Measurements from ENCODE around the gene KLHDC8A. TPM values are rescaled to one million over a fixed set of nuclear protein-coding genes. Genes with fewer than 3 reads are reported as not detected.
A peak's percentile ranks its signal among the peaks of the same experiment; 100 is the strongest.
"Not testable (repeated sequence)": the region's sequence is repeated elsewhere in the genome, so short reads cannot be mapped to it uniquely, and the experiment has no call there.

The KLHDC8A gene
- total and polyA plus RNA-seq, 2 of the 4 experiments (the other 2 are of a cell fraction): not detected

GRCh38 chr1:205298191-205298994, 58.3 kb downstream of the KLHDC8A start (continued):
- TF ChIP-seq MXI1 (IDR thresholded peaks at IDR 0.05; ENCODE audit: borderline replicate concordance, low read depth, low read length) (no peak), RAD21 (IDR thresholded peaks at IDR 0.05; ENCODE audit: low read length) (0 out of 2 replicates have a peak, but pooled peaks have one; percentile 25), RFX5 (IDR thresholded peaks at IDR 0.05; ENCODE audit: low read depth, low read length) (no peak)

- ChIA-PET POLR2A (ENCODE audit: unreplicated experiment) (interaction anchor here (0.6 to 0.8 kb wide), 2 partner anchors 12 to 16 kb away, joined by 3 read pairs; no protein-coding TSS in a partner anchor), CTCF (interaction anchor here (1.1 to 2.5 kb wide), 2 partner anchors 13 to 24 kb away, joined by 3 to 11 read pairs; no protein-coding TSS in a partner anchor)
- in situ Hi-C loops (cut with MboI; ENCODE audit: low sequenced_read_pairs); intact Hi-C loops (cut with micrococcal nuclease); H3K9me3 ChIP-seq (ENCODE audit: control insufficient read depth, insufficient read depth, low read length); DNase-seq; BruUV-seq (replicated peaks); H3K36me3 ChIP-seq (ENCODE audit: control insufficient read depth, insufficient read depth, low read length); H3K4me3 ChIP-seq (ENCODE audit: insufficient read depth, low read depth, low read length); H4K20me1 ChIP-seq (ENCODE audit: insufficient read depth, low read length); dilution Hi-C loops (cut with HindIII; ENCODE audit: low sequenced_read_pairs, unreplicated experiment); H3K4me2 ChIP-seq (ENCODE audit: low read depth, low read length); ATAC-seq (ENCODE audit: low read depth); H3K27me3 ChIP-seq (ENCODE audit: control insufficient read depth, insufficient read depth, low read length): not testable (repeated sequence)
- Histone ChIP-seq H3K9me1 (ENCODE audit: insufficient read depth, low read length) (peaks cover 29% of the 10 kb centered on the region), H3K27ac (ENCODE audit: insufficient read depth, low read length) (peak overlapping the region; percentile 93), H2BK15ac (ENCODE audit: low read depth, low read length) (peak overlapping the region; percentile 92), H3K18ac (ENCODE audit: low read depth, low read length) (peak overlapping the region; percentile 97), H2BK20ac (ENCODE audit: low read depth, low read length) (peak overlapping the region; percentile 99), H3K4ac (ENCODE audit: low read depth, low read length) (peak overlapping the region; percentile 100), H2BK5ac (ENCODE audit: low read depth, low read length, poor library complexity, severe bottlenecking) (peak overlapping the region; percentile 97), H3K14ac (replicated peaks; ENCODE audit: low read depth, low read length) (peak overlapping the region; percentile 99), H2BK120ac (ENCODE audit: low read depth, low read length) (peak overlapping the region; percentile 100), H3K79me1 (ENCODE audit: low read depth in 1 of 2, low read length in 2 of 2) (peaks cover 21 to 66% of the 10 kb centered on the region in 2 experiments), H2AK9ac (replicated peaks; ENCODE audit: low read depth, low read length, poor library complexity) (peak overlapping the region; percentile 92), H4K91ac (ENCODE audit: insufficient read depth, low read depth, low read length) (peak overlapping the region; percentile 100), H3K23ac (ENCODE audit: low read depth, low read length) (peak overlapping the region; percentile 99), H3K9ac (ENCODE audit: low read depth, low read length) (peak overlapping the region; percentile 74), H2AFZ (replicated peaks; ENCODE audit: low read length, poor library complexity) (peak overlapping the region; percentile 51), H4K8ac (ENCODE audit: low read depth in 2 of 2, low read length in 2 of 2) (peak overlapping the region; percentile 97 to 99), H2AK5ac (ENCODE audit: low read depth, low read length) (peak overlapping the region; percentile 98), H4K5ac (ENCODE audit: low read depth, low read length) (peak overlapping the region; percentile 96), H3K4me1 (ENCODE audit: control insufficient read depth, insufficient read depth, low read length) (peaks cover 45% of the 10 kb centered on the region), H3K56ac (ENCODE audit: extremely low read depth, insufficient read depth, low read length) (peak overlapping the region; percentile 97)
- WGBS, 2 experiments (ENCODE audit: extremely low coverage in 2 of 2, insufficient read length in 1 of 2): 86% methylated on average over 1 of the region's 5 CpGs; no CpG with 5 or more reads in 1 of the 2 experiments
Observed at GRCh38 chr1:205297546-205298177, 59.1 kb downstream of the KLHDC8A start.

Data from IMR-90 (cell line).